Psoas muscle (tissue), 7 donors: ENCODE data around the gene DSC2. TPM values are rescaled to one million over a fixed set of nuclear protein-coding genes. Genes with fewer than 3 reads are reported as not detected.

Experiments used
- polyA plus RNA-seq, 3 donors: library from polyadenylated mRNA; stranded (reverse); fragments of 200-250 nt; gene quantifications; one replicate each; pipeline ENCODE4 v1.2.3, GENCODE V29; 2013
- total RNA-seq, 4 donors: library from RNA; stranded (reverse); fragmentation: NEBNext Ultra II Directional in 2 of 4; extraction: Animal tissue kit (Norgen Biotek cat#: 25700) in 2 of 4; gene quantifications; one replicate each; pipeline versions ENCODE4 v1.2.1 to v1.2.4, GENCODE V29; 2021 to 2023
- donor health status: healthy with polysubstance abuse.
- donor health status: DM: no; HTN: no; CAD: no; lungs with moderate emphysema.
- donor health status: Bipolar disorder and iron deficiency.
- donor health status: healthy.
- donor health status: DM: no; HTN: no; CAD: no.
- donor health status: DM: no; HTN: no; CAD: no.
- donor health status: DM: yes; HTN: yes; CAD: no.

Gene DSC2
- total and polyA plus RNA-seq, 7 donors, result 0.11 to 2.4 (median 0.66) TPM

Other genes starting within 250 kb of the DSC2 start
- under 1 TPM in 2 of 4 donors, not detected in 2; 0.06 to 0.10 TPM for gene DSC3, start 59.7 kb downstream of the DSC2 start, total RNA-seq
- under 1 TPM; under 0.01 to 0.06 (median 0.01) TPM for gene DSC3, start 59.7 kb downstream of the DSC2 start, polyA plus RNA-seq
- not detected for gene DSC1, start 60.4 kb upstream of the DSC2 start, total RNA-seq
- not detected for gene DSC1, start 60.4 kb upstream of the DSC2 start, polyA plus RNA-seq
- gene DSG1, start 215.7 kb upstream of the DSC2 start, total RNA-seq, result not detected
- not detected for gene DSG1, start 215.7 kb upstream of the DSC2 start, polyA plus RNA-seq